HG03135 (cell line): Measurements from ENCODE around the gene SGIP1.

Experiments used
- ATAC-seq: cut with Tn5 transposase; IDR thresholded peaks from one replicate; pipeline ENCODE4 v1.9.1; 2021; ENCODE audit warnings: mild to moderate bottlenecking, moderate library complexity; ENCODE audit not compliant: unreplicated experiment

Gene SGIP1

GRCh38 chr1:66671455-66671854, 137.5 kb downstream of the SGIP1 start:
- ATAC-seq = no peak

- ATAC-seq = no peak
These were observed 142.8 kb downstream of the SGIP1 start for GRCh38 chr1:66676613-66677298.

GRCh38 chr1:66678146-66678545, 144.2 kb downstream of the SGIP1 start:
- ATAC-seq = no peak

DNA sequence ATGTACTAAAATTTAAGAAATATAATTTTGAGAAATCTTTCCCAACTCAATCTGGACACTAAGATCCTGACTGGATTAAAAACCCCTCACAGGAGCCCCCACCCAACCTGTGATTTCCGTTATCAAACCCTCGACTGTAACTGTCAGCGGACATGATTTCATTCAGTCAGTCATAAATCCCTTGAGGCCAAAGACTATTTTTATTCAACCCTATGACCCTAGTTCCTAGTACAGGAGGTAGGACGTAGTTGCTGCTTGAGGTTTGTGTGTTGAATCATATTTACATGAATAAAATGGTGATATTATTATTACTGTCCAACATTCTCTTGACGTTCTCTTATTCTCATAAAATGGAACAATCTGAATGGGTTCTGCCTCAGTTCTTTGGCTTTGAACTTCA, 145.2 kb downstream of the SGIP1 start:
- ATAC-seq = no peak

GRCh38 chr1:66681686-66682085, 147.7 kb downstream of the SGIP1 start:
- no peak for ATAC-seq

GRCh38 chr1:66682106-66682505, 148.2 kb downstream of the SGIP1 start:
- no peak for ATAC-seq

- ATAC-seq = no peak
These were observed 150.4 kb downstream of the SGIP1 start for GRCh38 chr1:66684353-66684752.

DNA sequence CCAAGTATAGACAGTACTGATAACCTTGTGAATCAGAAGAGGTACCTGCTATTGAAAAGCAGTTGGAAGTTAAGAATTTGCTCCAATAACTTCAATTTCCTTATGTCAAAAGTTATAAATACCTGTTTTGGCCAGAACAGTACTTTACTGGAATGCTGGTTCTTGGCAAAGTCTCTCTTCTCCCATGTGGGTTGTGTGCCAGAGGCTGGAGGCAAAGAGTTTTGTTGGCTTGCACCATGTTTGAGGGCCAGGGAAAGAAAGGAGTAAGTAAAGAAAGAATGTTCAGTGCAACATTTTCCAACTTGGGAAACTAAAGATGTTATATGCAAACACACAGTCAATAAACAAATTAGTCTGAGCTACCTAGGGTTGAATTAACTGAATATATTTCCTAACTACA, 151.3 kb downstream of the SGIP1 start:
- no peak for ATAC-seq

GRCh38 chr1:66685670-66686069, 151.7 kb downstream of the SGIP1 start:
- ATAC-seq = no peak

- ATAC-seq = no peak
These were observed 152.5 kb downstream of the SGIP1 start for GRCh38 chr1:66686406-66686805.

GRCh38 chr1:66687358-66687757, 153.4 kb downstream of the SGIP1 start:
- no peak for ATAC-seq

- ATAC-seq = no peak
These were observed 156.9 kb downstream of the SGIP1 start for GRCh38 chr1:66690666-66691381.

DNA sequence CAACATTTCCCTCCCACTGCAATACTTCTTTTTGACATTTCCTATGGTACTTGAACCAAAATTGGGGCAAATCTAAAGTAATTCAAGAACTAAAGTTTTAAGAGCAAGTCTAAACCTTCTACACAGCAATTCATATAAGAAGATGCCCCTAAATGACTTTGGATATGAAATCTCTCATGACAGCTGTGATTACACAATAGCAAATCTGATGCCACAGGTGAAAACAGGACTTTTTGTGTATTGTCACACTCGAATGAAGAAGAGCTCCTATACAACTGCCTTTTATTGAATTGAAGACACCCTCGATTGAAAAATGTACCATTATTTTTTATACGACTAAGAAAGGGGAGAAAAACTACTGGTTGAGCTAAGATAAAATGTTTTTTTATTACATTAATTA, 158.7 kb downstream of the SGIP1 start:
- no peak for ATAC-seq

GRCh38 chr1:66693856-66694255, 159.9 kb downstream of the SGIP1 start:
- ATAC-seq = no peak

- ATAC-seq = no peak
These were observed 161.2 kb downstream of the SGIP1 start for GRCh38 chr1:66695116-66695515.

- ATAC-seq = no peak
These were observed 162.8 kb downstream of the SGIP1 start for GRCh38 chr1:66696771-66697170.

DNA sequence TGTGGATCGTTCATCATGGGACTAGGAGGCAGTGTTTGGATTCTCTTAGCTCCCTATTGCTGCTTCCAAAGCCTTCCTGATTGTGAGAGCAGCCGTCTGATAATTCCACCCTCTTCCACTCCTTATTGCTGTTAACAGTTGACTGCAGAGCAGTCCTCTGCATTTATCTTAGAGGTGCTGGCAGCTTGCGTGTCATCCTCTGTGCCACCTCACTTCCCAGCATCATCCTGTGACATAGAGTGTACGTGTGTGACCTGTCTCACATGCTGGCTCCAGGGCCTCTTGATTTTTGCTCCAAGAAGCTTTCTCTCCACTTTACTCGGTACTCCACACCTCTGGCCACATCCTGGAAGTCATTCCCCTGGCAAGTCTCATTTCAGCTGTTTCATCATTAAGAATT, 165.3 kb downstream of the SGIP1 start:
- no peak for ATAC-seq

- ATAC-seq = no peak
These were observed 170.4 kb downstream of the SGIP1 start for GRCh38 chr1:66704177-66704875.

DNA sequence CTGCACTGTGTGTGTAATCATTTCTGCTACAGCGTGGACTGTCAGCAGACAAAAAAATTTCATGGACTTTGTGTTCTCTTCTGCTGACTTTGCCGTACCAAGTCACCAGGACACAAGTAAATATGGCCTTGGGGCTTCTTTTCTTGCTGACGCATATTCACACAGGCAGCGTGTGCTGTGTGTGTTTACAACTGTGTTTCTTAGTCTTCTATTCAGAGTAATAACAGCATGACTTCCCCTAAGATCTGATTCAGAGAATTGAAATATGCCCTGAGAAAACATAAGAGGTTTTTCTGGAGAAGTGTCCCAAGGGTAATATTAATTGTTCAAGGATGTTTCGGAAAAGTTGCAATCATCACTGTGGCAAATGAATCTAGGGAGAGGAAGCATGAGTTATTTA, 171.2 kb downstream of the SGIP1 start:
- ATAC-seq = no peak

DNA sequence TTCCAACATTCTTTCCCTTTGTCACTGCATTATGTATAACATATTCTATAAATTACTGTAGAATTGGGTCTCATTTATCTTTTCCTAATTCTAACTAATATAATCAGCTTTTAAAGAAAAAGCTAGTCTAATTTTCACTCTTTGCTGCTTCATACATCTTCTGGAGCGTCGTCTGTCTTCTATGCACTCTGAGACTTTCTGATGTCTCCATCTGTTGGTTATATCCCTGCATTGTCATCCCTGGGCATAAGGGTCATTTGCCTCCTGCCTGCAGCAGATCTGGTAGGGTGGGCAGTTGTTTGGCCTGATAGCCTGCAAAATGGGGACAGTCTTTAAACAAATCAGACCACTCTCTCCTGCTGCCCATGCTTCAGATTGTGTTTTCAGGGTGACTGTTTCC, 177.5 kb downstream of the SGIP1 start:
- ATAC-seq = no peak

GRCh38 chr1:66712839-66713238, 178.9 kb downstream of the SGIP1 start:
- ATAC-seq = no peak

- ATAC-seq = no peak
These were observed 190.0 kb downstream of the SGIP1 start for GRCh38 chr1:66723985-66724384.
